GM20000 (cell line): ENCODE data around the gene PPP1R10.

Source experiments
- DNase-seq: peaks from one replicate; pipeline ENCODE4 v3.0.0; 2012; ENCODE audit warnings: low spot score
- TF ChIP-seq, protein P1 (sequence below): IDR thresholded peaks from 2 replicates; pipeline ENCODE4 v1.5.1; 2012; ENCODE audit warnings: mild to moderate bottlenecking, control low read depth; ENCODE audit errors: extremely low read depth, missing control alignments

Gene PPP1R10

DNA sequence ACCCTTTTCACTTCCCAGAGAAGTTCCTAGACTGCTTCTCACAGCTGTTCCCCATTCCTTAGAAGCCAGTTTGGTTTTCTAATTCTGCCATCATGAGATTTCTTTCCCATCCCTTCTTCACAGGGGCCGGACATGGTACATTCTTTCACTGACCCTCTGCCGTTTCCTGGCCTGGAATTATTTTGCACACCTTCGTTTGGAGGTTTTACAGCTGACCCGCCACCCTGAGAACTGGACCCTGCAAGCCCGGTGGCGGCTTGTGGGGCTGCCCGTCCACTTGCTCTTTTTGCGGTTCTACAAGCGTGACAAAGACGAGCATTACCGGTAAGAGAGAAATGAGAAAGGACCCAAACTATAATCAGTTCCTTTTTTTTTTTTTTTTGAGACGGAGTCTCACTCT, 34.1 kb upstream of the PPP1R10 start:
- DNase-seq = no peak
- TF ChIP-seq, protein P1, sequence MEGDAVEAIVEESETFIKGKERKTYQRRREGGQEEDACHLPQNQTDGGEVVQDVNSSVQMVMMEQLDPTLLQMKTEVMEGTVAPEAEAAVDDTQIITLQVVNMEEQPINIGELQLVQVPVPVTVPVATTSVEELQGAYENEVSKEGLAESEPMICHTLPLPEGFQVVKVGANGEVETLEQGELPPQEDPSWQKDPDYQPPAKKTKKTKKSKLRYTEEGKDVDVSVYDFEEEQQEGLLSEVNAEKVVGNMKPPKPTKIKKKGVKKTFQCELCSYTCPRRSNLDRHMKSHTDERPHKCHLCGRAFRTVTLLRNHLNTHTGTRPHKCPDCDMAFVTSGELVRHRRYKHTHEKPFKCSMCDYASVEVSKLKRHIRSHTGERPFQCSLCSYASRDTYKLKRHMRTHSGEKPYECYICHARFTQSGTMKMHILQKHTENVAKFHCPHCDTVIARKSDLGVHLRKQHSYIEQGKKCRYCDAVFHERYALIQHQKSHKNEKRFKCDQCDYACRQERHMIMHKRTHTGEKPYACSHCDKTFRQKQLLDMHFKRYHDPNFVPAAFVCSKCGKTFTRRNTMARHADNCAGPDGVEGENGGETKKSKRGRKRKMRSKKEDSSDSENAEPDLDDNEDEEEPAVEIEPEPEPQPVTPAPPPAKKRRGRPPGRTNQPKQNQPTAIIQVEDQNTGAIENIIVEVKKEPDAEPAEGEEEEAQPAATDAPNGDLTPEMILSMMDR = no peak

DNA sequence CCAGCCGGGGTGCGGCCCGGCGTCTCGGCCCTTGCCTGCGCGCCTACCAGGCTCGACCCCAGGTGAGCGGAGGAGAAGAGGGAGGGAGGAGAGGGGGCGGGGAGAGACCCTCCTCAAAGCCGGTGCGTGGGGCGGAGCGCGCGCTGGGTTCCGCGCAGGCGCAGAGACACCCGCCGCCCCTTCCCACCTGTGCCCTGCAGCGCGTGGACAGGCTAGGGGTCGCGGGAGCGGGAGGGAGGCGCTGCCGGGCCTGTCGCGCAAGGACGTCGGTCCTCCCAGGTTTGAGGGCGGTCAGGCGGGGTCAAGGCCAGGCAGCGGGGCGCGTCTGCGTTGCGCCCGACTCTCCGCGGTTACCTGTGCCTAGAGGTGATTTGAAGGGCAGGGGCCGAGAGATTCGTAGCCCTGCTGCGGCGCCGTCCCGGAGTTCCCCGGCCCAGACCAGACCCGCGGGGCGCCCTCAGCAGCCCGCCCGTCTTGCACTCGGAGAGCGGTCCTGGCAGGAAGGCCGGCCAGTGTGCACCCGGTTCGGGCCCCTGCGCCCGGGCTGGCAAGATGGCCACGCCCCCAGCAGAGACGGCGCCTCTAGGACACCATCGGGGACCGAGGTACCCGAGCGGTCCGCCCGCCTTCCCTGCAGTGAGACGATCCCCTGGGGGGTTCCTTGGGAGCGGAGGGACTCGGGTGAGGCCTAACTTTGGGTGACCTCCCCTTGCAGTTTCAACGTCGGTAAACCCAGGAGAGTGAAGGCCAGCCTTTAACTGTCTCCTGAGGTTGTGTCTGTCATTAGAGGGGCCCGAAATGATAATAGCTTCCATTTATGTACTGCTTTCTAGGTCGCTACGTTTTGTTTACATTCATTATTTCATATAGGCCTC, 30.4 kb upstream of the PPP1R10 start:
- TF ChIP-seq, protein P1 = no peak
- DNase-seq = peak; percentile 84

GRCh38 chr6:30646450-30647241, 29.6 kb upstream of the PPP1R10 start, which contains the start of gene C6orf136:
TSS of gene C6orf136 (plus strand) at chr6:30647133. CDS start at chr6:30647232, 99 bp downstream.
- peak; percentile 98 for DNase-seq
- TF ChIP-seq, protein P1 = no peak

DNA sequence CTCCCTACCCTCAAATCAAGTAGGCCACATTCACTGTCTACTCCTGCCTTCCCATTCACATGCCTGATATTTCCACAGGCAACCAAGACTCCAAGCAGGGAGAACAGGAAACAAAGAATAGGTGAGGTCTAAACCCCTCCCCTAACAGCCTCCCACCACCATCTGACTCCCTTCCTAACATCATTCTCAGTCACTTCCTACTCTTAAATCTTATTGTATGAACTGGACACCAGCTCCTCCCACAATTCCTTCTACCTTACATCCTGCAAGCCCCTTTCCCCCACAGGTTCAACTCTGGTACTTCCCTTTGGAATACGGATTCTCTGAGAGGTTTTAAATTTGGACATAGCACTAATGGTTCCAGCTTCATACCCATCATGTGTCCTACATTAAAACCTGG, 28.9 kb upstream of the PPP1R10 start:
- TF ChIP-seq, protein P1 = no peak

GRCh38 chr6:30644769-30645168, 27.7 kb upstream of the PPP1R10 start:
- no peak for DNase-seq
- TF ChIP-seq, protein P1 = no peak

More for the DNA sequence above, 28.9 kb upstream of the PPP1R10 start:
- DNase-seq = no peak

GRCh38 chr6:30643656-30644055, 26.6 kb upstream of the PPP1R10 start:
- DNase-seq = no peak
- TF ChIP-seq, protein P1 = no peak

GRCh38 chr6:30641048-30641447, 24.0 kb upstream of the PPP1R10 start:
- TF ChIP-seq, protein P1 = no peak
- DNase-seq = no peak
